ENCODE data around the gene ZNF180.

GRCh38 chr19:44525721-44526430, 25.6 kb upstream of the ZNF180 start:
- TF ChIP-seq CTCF (IDR thresholded peaks at IDR 0.05) (no peak), SP1 (CRISPR knock-in tag; conservative IDR thresholded peaks at IDR 0.05) (no peak), ZNF416 (CRISPR knock-in tag; IDR thresholded peaks at IDR 0.05) (no peak), CREB1 (CRISPR knock-in tag; IDR thresholded peaks at IDR 0.05) (no peak), IRF1 (CRISPR knock-in tag; IDR thresholded peaks at IDR 0.05) (no peak), ATF3 (CRISPR knock-in tag; conservative IDR thresholded peaks at IDR 0.05) (no peak), FOXP1 (CRISPR knock-in tag; IDR thresholded peaks at IDR 0.05; ENCODE audit: borderline replicate concordance) (no peak), USF1 (CRISPR knock-in tag; IDR thresholded peaks at IDR 0.05) (no peak), PRDM15 (CRISPR knock-in tag; IDR thresholded peaks at IDR 0.05) (no peak)

Measured in WTC11 (cell line).